Activated naive CD4-positive, alpha-beta T cell treated with anti-CD3 and anti-CD28 coated beads, Interleukin-2, amount 50 U/mL, for 24 hours (primary cell): ENCODE measurements around the gene CACNA2D4.
"Not testable (repeated sequence)": the region's sequence is repeated elsewhere in the genome, so short reads cannot be mapped to it uniquely, and the experiment has no call there.

Source experiments
- H3K27ac Mint-ChIP-seq: one replicate; pipeline ENCODE4 v1.8.0; 2021; ENCODE audit warnings: mild to moderate bottlenecking, mixed read lengths
- H3K27me3 Mint-ChIP-seq: one replicate; pipeline ENCODE4 v1.8.0; 2021; ENCODE audit warnings: mixed read lengths
- H3K36me3 Mint-ChIP-seq: one replicate; pipeline ENCODE4 v1.8.0; 2021; ENCODE audit warnings: mixed read lengths
- H3K4me1 Mint-ChIP-seq: one replicate; pipeline ENCODE4 v1.8.0; 2021; ENCODE audit warnings: mixed read lengths
- H3K4me3 Mint-ChIP-seq: one replicate; pipeline ENCODE4 v1.8.0; 2021; ENCODE audit warnings: mild to moderate bottlenecking, mixed read lengths
- H3K9me3 Mint-ChIP-seq: one replicate; pipeline ENCODE4 v1.8.0; 2021; ENCODE audit warnings: mixed read lengths

The CACNA2D4 gene, protein sequence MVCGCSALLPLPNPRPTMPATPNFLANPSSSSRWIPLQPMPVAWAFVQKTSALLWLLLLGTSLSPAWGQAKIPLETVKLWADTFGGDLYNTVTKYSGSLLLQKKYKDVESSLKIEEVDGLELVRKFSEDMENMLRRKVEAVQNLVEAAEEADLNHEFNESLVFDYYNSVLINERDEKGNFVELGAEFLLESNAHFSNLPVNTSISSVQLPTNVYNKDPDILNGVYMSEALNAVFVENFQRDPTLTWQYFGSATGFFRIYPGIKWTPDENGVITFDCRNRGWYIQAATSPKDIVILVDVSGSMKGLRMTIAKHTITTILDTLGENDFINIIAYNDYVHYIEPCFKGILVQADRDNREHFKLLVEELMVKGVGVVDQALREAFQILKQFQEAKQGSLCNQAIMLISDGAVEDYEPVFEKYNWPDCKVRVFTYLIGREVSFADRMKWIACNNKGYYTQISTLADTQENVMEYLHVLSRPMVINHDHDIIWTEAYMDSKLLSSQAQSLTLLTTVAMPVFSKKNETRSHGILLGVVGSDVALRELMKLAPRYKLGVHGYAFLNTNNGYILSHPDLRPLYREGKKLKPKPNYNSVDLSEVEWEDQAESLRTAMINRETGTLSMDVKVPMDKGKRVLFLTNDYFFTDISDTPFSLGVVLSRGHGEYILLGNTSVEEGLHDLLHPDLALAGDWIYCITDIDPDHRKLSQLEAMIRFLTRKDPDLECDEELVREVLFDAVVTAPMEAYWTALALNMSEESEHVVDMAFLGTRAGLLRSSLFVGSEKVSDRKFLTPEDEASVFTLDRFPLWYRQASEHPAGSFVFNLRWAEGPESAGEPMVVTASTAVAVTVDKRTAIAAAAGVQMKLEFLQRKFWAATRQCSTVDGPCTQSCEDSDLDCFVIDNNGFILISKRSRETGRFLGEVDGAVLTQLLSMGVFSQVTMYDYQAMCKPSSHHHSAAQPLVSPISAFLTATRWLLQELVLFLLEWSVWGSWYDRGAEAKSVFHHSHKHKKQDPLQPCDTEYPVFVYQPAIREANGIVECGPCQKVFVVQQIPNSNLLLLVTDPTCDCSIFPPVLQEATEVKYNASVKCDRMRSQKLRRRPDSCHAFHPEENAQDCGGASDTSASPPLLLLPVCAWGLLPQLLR

DNA sequence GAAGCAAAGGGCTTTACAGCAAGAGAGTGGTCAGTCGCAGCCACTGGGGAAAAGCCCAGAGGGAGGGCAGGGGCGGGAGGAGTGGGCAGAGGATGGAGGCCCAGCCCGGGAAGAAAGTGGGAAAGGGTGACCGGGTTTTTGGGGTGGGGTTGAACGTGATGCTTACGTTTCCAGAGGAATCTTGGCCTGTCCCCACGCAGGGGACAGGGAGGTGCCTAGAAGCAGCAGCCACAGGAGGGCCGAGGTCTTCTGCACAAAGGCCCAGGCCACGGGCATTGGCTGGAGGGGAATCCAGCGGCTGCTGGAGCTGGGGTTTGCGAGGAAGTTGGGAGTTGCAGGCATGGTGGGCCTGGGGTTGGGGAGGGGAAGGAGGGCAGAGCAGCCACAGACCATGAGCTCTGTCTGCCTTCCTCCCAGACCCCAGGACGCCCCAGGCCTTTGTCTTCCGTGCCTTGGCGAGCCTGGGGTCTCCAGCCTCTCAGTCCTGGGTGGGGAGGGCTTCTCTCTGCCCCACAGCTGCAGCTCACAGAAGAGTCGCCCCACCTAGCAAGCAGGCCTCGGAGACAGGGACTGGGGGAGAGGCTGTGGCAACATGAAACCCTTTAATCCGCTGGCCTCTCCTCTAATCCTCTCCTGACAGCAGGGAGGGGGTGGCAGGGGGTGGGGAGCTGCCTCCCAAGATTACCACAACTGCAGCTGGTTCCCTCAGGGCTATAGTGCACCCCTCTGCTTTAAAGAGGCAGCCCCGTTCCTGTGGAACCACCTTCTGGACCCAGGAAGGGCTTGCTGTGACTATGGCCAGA lies at the start of gene CACNA2D4:
Gene CACNA2D4 (minus strand): TSS at position 572 of the 803 bp plus-strand sequence. CDS start 179 bp downstream, at position 393.
- no peak within 1 kb of the TSS for H3K4me3 Mint-ChIP-seq
- H3K36me3 Mint-ChIP-seq = no peaks in the 10 kb centered on the region
- no peak within 1 kb of the TSS for H3K27ac Mint-ChIP-seq
- H3K9me3 Mint-ChIP-seq = no peaks in the 10 kb centered on the region
- peaks cover 4% of the 10 kb centered on the region for H3K27me3 Mint-ChIP-seq
- H3K4me1 Mint-ChIP-seq = peaks cover 26% of the 10 kb centered on the region

DNA sequence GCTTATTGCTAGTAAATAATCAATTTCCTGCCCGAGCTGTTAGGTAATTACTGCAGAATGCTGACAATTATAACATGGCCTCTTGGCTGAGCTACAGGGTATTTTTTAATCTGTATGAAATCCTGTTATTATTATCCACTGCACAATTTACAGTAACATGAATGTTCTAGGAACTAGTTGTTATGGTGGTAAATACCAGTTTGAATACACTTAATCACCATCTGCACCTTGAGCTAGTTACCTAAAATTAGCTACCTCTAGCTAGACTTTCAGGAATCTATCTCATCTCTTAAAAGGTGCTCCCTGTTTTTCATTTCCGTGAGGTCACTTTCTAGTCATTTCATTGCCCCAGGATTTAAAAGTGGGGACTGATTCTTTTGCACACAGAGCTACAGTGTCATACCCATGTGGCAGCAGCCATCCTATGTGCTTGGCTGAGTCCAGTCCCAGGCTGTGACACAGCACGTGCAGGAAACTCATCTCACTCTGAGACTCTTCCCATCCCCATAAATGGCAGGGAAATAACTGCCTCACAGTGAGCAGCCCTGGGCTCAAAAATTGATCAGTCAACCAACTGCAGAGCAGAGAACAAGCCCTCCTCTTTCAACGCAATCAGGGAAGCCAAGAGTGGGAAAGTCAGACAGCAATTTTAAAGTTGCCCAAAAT lies 48.2 kb upstream of the CACNA2D4 start:
- Mint-ChIP-seq H3K4me3 (no peak overlapping the region), H3K4me1 (peaks cover 3% of the 10 kb centered on the region), H3K9me3 (no peaks in the 10 kb centered on the region), H3K27ac (no peak overlapping the region), H3K36me3 (peaks cover 7% of the 10 kb centered on the region), H3K27me3 (no peaks in the 10 kb centered on the region)

DNA sequence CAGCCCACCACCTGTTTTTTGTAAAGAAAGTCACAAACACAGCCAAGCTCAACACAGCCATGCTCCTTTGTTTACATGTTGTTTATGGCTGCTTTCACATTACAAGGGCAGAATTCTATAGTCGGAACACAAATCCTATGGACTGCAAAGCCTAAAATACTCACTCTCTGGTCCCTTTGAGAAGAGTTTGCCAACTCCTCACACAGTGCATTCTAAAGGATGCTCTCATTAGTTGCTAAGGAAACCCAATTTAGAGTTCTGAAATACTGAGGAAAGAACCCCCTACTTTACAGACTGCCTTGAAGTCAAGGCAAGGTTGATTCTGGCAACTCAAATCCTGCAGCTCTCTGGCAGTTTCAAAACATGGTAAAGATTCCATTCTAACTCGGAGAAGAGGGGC lies 47.5 kb upstream of the CACNA2D4 start:
- Mint-ChIP-seq H3K27me3 (no peaks in the 10 kb centered on the region), H3K9me3 (no peaks in the 10 kb centered on the region), H3K27ac (no peak overlapping the region), H3K4me3 (no peak overlapping the region), H3K36me3 (peaks cover 15% of the 10 kb centered on the region), H3K4me1 (peaks cover 4% of the 10 kb centered on the region)

DNA sequence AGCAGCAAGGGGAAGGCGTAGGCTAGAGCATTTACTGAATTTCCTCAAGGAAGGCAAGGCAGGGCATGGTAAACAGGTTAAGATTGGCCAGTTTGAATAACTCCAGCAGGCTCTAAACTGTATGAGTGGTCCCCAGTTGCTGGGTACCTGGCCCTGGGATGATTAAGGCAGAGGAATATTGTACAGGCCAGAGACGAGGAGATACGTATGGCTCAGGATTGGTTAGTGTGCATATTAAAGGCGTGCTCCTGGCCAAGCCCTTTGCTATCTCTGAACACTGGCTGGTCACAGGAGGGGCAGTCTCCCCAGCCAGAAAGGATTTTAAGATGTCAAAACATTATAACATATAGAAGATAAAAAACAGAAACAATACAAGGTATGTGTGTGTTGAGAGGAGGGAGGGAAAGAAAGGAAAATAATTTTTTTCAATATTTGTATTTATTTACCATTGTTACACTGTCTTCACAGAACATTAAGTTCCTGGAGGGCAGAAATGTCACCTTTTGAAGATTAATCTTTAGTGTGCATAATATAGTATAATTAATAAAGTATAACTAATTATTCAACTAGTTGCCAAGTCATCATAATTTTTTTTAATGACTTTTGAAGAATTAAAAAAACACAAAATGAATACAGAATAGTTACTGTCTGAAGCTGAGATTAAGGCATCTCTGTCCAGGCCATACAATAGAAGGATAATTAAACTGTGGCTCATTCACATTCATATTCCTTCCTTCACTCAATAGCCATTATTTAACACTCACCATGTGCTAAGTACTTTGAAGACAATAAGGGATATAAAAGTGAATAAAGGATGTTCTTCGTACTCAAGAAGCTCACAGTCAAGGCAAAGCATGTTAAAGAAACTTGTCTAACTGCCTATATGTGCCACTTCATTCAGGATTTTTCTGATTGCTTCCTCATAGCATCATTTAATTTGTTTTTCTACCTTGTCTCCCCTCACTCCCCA lies 43.9 kb upstream of the CACNA2D4 start:
- Mint-ChIP-seq H3K27ac (no peak overlapping the region), H3K4me3 (no peak overlapping the region), H3K4me1 (peaks cover 4% of the 10 kb centered on the region), H3K9me3 (no peaks in the 10 kb centered on the region), H3K36me3 (peaks cover 22% of the 10 kb centered on the region), H3K27me3 (no peaks in the 10 kb centered on the region)

DNA sequence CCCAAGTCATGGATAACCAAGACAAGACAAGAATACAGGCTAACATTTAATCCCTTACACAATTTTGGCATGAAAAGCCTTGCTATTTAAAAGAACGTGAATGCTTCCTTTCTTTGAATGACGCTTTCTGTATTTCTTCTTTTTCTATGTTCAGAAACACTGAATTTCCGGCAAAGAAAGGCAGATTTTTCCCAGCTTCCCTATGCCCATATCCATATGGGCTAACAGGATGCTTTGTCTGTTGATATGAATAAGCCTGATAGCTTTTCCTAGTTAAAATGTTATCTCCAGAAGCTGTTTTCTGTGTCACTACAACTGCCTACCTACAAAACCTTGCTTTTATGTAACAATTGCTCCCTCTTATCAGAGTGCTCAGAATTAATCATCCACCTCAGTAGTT lies 38.3 kb upstream of the CACNA2D4 start:
- no peaks in the 10 kb centered on the region for H3K9me3 Mint-ChIP-seq
- H3K4me3 Mint-ChIP-seq = no peak overlapping the region
- peaks cover 1% of the 10 kb centered on the region for H3K4me1 Mint-ChIP-seq
- no peaks in the 10 kb centered on the region for H3K27me3 Mint-ChIP-seq
- H3K27ac Mint-ChIP-seq = no peak overlapping the region
- peaks cover 26% of the 10 kb centered on the region for H3K36me3 Mint-ChIP-seq

DNA sequence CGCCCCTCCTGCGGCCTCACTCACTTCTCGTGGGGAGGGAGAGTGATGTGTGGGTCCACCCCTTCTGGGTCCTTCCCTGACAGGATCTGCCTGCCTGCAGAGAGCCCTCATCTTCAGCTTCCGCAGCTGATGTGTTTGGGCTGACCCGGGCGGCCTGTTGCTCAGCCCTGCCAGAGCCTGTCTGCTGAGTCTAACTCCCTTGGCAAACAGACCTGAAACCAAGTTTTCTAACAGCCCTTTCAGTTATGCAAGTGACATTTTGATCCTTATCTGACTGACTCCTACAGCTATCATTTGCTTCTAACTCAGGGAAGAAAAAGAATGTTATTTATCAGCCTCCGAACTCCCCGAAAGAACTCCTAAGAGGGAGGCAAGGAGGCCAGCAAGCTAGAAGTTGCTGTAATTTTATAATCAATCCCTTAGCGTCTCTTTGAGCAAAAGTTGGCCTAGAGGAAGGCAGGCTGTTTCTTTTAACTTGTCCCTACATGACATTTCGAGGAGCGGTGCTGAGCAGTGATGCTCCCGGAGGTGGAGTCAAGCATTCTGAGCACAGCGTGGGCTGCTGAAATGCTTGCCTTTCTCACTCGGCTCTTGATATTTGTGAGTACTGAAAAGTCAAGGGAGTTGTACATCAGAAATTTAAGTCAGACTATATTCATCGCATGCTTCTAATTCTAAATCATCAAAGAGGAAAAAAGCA lies 31.5 kb upstream of the CACNA2D4 start:
- H3K9me3 Mint-ChIP-seq = no peaks in the 10 kb centered on the region
- peaks cover 28% of the 10 kb centered on the region for H3K36me3 Mint-ChIP-seq
- H3K27ac Mint-ChIP-seq = no peak overlapping the region
- H3K4me3 Mint-ChIP-seq = no peak overlapping the region
- H3K4me1 Mint-ChIP-seq = no peaks in the 10 kb centered on the region
- no peaks in the 10 kb centered on the region for H3K27me3 Mint-ChIP-seq

DNA sequence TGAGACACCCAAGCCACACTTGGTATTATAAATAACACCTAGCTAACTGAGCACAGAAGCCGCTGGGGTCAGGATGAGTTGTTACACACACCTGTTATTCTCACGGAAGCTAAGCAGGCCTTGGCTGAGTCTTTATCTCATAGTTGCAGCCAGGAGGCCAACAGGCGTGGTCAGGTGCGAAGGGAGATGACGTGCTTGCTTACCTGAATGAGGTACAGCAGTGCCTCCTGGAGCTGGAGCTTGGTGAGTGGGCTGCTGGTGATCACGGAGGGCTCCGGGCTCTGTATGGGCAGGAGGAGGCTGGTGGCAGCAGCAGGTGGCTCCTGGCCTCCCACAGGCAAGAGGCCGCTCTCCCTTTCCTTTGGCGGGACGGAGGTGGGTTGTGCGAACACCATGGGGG lies 30.4 kb upstream of the CACNA2D4 start:
- Mint-ChIP-seq H3K27ac (no peak overlapping the region), H3K4me1 (no peaks in the 10 kb centered on the region), H3K27me3 (no peaks in the 10 kb centered on the region), H3K9me3 (no peaks in the 10 kb centered on the region), H3K36me3 (peaks cover 28% of the 10 kb centered on the region), H3K4me3 (no peak overlapping the region)

DNA sequence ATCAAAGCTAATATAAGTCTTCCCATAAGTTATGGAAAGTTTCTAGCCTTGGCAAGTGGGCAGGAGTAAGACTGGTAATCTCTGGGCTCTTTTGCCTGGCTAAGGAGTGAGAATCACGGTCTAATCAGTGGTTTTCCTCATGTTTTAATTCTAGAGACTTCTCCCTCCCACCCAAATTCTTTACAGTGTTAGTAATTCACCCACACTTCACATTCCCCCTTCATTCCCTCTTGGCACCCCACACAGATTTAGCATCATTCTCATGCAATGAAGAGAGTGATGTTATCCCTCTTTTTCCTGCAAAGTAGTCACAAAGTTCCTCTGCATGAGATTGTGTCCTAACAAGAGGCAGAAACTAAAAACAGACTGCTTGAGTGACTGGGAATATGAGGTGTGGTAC lies 28.6 kb upstream of the CACNA2D4 start:
- H3K4me3 Mint-ChIP-seq = no peak overlapping the region
- H3K36me3 Mint-ChIP-seq = peaks cover 20% of the 10 kb centered on the region
- no peaks in the 10 kb centered on the region for H3K4me1 Mint-ChIP-seq
- no peak overlapping the region for H3K27ac Mint-ChIP-seq
- H3K27me3 Mint-ChIP-seq = no peaks in the 10 kb centered on the region
- H3K9me3 Mint-ChIP-seq = no peaks in the 10 kb centered on the region

DNA sequence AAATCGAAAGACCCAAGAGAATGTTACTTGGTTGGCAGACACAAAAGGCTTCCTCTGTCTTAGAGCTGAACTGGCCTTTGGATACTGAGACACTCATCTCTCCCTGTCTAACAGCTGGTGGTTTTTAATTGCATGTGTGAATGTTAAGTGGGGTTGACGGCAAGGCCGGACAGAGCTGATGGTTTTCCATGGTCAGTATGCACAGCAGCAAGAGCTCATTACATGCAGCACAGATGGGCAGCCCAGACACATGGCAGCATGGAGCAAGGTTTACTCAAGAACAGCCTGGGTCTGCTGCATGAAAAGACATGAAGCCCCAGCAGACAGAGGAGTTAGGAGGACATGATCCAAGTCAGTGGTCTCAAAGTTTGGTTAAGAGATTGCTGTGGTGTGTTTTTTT lies 27.8 kb upstream of the CACNA2D4 start:
- H3K4me3 Mint-ChIP-seq = no peak overlapping the region
- no peak overlapping the region for H3K27ac Mint-ChIP-seq
- H3K36me3 Mint-ChIP-seq = peaks cover 18% of the 10 kb centered on the region
- H3K9me3 Mint-ChIP-seq = no peaks in the 10 kb centered on the region
- H3K4me1 Mint-ChIP-seq = no peaks in the 10 kb centered on the region
- no peaks in the 10 kb centered on the region for H3K27me3 Mint-ChIP-seq

DNA sequence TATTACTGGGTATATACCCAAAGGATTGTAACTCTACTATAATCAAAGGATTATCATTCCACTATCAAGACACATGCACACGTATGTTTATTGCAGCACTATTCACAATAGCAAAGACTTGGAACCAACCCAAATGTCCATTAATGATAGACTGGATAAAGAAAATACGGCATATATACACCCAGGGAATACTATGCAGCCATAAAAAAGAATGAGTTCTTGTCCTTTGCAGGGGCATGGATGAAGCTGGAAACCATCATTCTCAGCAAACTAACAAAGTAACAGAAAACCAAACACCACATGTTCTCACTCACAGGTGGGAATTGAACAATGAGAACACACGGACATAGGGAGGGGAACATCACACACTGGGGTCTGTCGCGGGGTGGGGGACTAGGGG lies 27.1 kb upstream of the CACNA2D4 start:
- not testable (repeated sequence) for H3K4me1 Mint-ChIP-seq, H3K9me3 Mint-ChIP-seq, H3K4me3 Mint-ChIP-seq, H3K27me3 Mint-ChIP-seq, H3K27ac Mint-ChIP-seq
- peaks cover 18% of the 10 kb centered on the region for H3K36me3 Mint-ChIP-seq

DNA sequence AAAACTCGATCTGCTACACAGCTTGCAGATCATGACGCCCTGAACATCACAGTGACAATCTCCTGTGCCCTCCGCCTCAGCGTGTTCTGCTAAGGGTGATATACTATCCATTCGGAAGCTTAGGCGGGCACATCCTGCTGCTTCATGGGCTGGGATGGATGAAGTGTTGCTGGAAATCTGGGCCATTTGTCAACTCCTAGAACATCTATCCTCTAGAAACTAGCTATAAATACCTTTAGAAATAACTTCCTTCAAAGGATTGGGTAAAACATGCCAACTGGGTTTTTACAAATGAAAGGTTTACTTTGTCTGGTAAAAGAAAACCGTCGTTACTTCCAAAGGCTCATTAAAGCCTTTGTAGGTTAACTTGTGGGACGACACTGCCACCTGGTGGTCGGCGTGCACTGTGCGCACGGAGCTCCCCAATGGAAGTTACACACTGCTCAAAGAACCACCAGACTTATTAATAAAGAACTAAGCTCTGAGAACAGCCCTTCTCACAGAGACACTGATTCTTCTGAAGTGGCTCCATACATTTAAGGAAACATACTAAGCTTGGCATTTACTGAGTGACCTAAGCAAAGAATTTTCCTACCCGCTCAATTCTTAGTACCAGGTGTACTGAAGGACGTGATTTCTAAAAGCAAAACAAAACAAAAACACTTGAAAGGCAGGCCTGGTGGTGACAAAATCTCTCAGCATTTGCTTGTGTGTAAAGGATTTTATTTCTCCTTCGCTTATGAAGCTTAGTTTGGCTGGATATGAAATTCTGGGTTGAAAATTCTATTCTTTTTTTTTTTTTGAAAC lies 21.6 kb upstream of the CACNA2D4 start:
- Mint-ChIP-seq H3K36me3 (peaks cover 1% of the 10 kb centered on the region), H3K27ac (no peak overlapping the region), H3K27me3 (no peaks in the 10 kb centered on the region), H3K4me3 (no peak overlapping the region), H3K9me3 (no peaks in the 10 kb centered on the region), H3K4me1 (peaks cover 5% of the 10 kb centered on the region)

DNA sequence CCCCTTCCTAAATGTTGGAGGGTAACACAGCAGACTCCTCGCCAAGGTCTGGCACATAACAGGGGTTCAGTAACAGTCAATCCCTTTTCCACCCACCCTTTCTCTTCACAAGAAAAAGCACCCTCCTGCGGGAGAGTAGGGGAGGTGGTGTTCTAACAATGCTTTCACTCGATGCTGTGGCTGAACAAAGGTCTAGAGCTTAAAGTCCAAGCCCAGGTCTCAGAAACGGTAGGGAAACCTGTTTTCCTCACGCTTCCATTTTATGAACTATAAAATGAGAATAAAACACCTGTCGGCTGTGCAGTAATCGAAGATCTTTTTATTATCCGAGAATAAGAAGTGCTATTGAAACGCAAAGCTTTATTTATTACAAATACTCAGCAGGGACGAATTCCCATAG lies 20.9 kb upstream of the CACNA2D4 start:
- H3K4me3 Mint-ChIP-seq = no peak overlapping the region
- no peaks in the 10 kb centered on the region for H3K36me3 Mint-ChIP-seq
- no peaks in the 10 kb centered on the region for H3K27me3 Mint-ChIP-seq
- no peaks in the 10 kb centered on the region for H3K9me3 Mint-ChIP-seq
- peaks cover 5% of the 10 kb centered on the region for H3K4me1 Mint-ChIP-seq
- no peak overlapping the region for H3K27ac Mint-ChIP-seq
